ENCODE results near the gene IPMK. TPM values are rescaled to one million over a fixed set of nuclear protein-coding genes. Genes with fewer than 3 reads are reported as not detected.

The IPMK gene
- total RNA-seq, 1 experiment from 2014 or later: 7.2 TPM

GRCh38 chr10:58254644-58255043 is 13.1 kb downstream of the IPMK start:
- Histone ChIP-seq H3K14ac (ENCODE audit: insufficient read depth, low read length) (no peak overlapping the region), H3K79me2 (ENCODE audit: insufficient read depth, low read length) (no peaks in the 10 kb centered on the region), H4K20me1 (ENCODE audit: control insufficient read depth, insufficient read depth, insufficient read length) (no peaks in the 10 kb centered on the region), H3K27ac (ENCODE audit: insufficient read length, low read depth, low read length) (no peak overlapping the region), H3K18ac (ENCODE audit: insufficient read length, low read depth, low read length) (no peak overlapping the region), H3K23me2 (ENCODE audit: insufficient read length, low read depth, low read length, poor library complexity, severe bottlenecking) (no peaks in the 10 kb centered on the region), H3K4me2 (ENCODE audit: insufficient read depth, insufficient read length, low read length) (no peak overlapping the region), H4K91ac (ENCODE audit: insufficient read length, low read depth, low read length) (no peak overlapping the region), H2AFZ (ENCODE audit: low read length) (no peak overlapping the region), H4K5ac (ENCODE audit: insufficient read length, low read depth, low read length) (no peak overlapping the region), H3K9me3 (ENCODE audit: control insufficient read depth, low read depth, low read length) (no peaks in the 10 kb centered on the region), H3K4ac (ENCODE audit: low read depth, low read length) (no peak overlapping the region), H2BK15ac (ENCODE audit: low read depth, low read length) (no peak overlapping the region), H3K27me3 (ENCODE audit: insufficient read depth, low read length) (no peaks in the 10 kb centered on the region), H4K8ac (replicated peaks; ENCODE audit: insufficient read length, low read depth, low read length) (no peak overlapping the region), H2BK20ac (ENCODE audit: low read depth, low read length, poor library complexity, severe bottlenecking) (no peak overlapping the region), H2BK12ac (ENCODE audit: insufficient read length, low read depth, low read length) (no peak overlapping the region), H3K9ac (ENCODE audit: extremely low read depth, insufficient read length, low read length) (no peak overlapping the region), H3K23ac (ENCODE audit: insufficient read length, low read depth, low read length) (no peak overlapping the region), H2BK5ac (ENCODE audit: insufficient read length, low read length) (no peak overlapping the region), H3K79me1 (ENCODE audit: insufficient read depth, low read depth, low read length, poor library complexity, severe bottlenecking) (no peaks in the 10 kb centered on the region), H2BK120ac (ENCODE audit: low read depth, low read length, poor library complexity, severe bottlenecking) (no peak overlapping the region), H2AK5ac (ENCODE audit: insufficient read length, low read length) (no peak overlapping the region), H3K56ac (ENCODE audit: insufficient read length, low read depth, low read length) (no peak overlapping the region), H3T11ph (ENCODE audit: low read length) (no peak overlapping the region), H3K4me1 (ENCODE audit: insufficient read depth, low read length) (no peaks in the 10 kb centered on the region)
- H3K27me3 Mint-ChIP-seq (ENCODE audit: low read depth): peaks cover 25% of the 10 kb centered on the region
- no CpG with 5 or more reads among the region's 1 CpG for WGBS (ENCODE audit: extremely low coverage, insufficient read length, low lambda C conversion rate)
- no peak for TF ChIP-seq CTCF (conservative IDR thresholded peaks at IDR 0.05)
- DNase-seq: no peak
- peaks cover 27 to 50% (median 46%) of the 10 kb centered on the region in 3 experiments for H3K36me3 Mint-ChIP-seq (ENCODE audit: insufficient read depth in 1 of 3, low read depth in 3 of 3)
- H3K4me3 Mint-ChIP-seq: no peak overlapping the region
- peaks cover 7 to 11% of the 10 kb centered on the region in 2 experiments for H3K4me1 Mint-ChIP-seq
- peaks cover 38 to 41% of the 10 kb centered on the region in 2 experiments for H3K9me3 Mint-ChIP-seq
- no peak overlapping the region for H3K27ac Mint-ChIP-seq
